Muscle layer of duodenum (tissue), 2 donors: ENCODE results near the gene DSCAML1.

Experiments used
- H3K27ac ChIP-seq: one replicate; pipeline ENCODE4 v1.7.0; 2013; ENCODE audit warnings: mild to moderate bottlenecking, low read length
- H3K27me3 ChIP-seq: one replicate; pipeline ENCODE4 v1.7.0; 2013; ENCODE audit warnings: low read depth, mild to moderate bottlenecking, control low read depth, low read length
- H3K36me3 ChIP-seq, 2 donors: one replicate each; pipeline ENCODE4 v1.7.0; 2013; ENCODE audit warnings: low read length in 2 of 2, control low read depth in 1 of 2, mild to moderate bottlenecking in 1 of 2; ENCODE audit not compliant: insufficient read depth in 2 of 2, control insufficient read depth in 1 of 2
- H3K4me1 ChIP-seq, 2 donors: one replicate each; pipeline ENCODE4 v1.7.0; 2013; ENCODE audit warnings: low read length in 2 of 2, mild to moderate bottlenecking in 2 of 2, control low read depth in 1 of 2, moderate library complexity in 1 of 2; ENCODE audit not compliant: insufficient read depth in 2 of 2, control insufficient read depth in 1 of 2
- H3K4me3 ChIP-seq, 2 donors: one replicate each; pipeline ENCODE4 v1.7.0; 2013; ENCODE audit warnings: low read length in 2 of 2, low read depth in 1 of 2, mild to moderate bottlenecking in 1 of 2
- H3K9me3 ChIP-seq, 2 donors: one replicate each; pipeline ENCODE4 v1.7.0; 2013; ENCODE audit warnings: low read length in 2 of 2, control low read depth in 1 of 2, mild to moderate bottlenecking in 1 of 2; ENCODE audit not compliant: control insufficient read depth in 1 of 2
- donor health status: healthy.

The DSCAML1 gene

DNA sequence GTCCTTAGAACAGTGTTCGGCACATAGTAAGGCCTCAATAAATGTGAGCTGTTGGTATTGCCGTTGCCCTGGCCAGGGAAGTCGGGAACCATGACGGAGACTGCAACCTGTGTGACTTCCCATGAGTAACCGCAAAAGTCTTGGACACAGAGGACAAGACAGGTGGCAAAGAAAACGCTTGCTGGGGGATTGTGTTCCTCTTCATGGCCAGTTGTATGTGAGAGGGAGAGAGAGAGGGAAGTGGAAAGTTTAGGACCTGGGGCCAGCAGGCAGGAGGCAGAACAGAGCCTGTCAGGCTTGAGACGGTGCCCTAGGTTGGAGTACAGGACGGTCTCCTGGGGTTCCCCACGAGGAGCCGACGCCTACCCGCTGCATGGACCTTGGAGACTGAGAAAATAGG is 379.2 kb downstream of the DSCAML1 start:
- Histone ChIP-seq H3K9me3 (no peaks in the 10 kb centered on the region), H3K36me3 (peaks cover 0 to 3% of the 10 kb centered on the region in 2 donors), H3K27ac (no peak overlapping the region), H3K4me3 (no peak overlapping the region), H3K4me1 (no peaks in the 10 kb centered on the region), H3K27me3 (no peaks in the 10 kb centered on the region)

- no peak overlapping the region for H3K27ac ChIP-seq
These were observed 379.7 kb downstream of the DSCAML1 start for GRCh38 chr11:117417342-117417741.

GRCh38 chr11:117415358-117415896 is 381.6 kb downstream of the DSCAML1 start:
- no peaks in the 10 kb centered on the region for H3K9me3 ChIP-seq
- H3K4me3 ChIP-seq, result no peak overlapping the region
- H3K27me3 ChIP-seq, result no peaks in the 10 kb centered on the region
- peaks cover 0 to 20% of the 10 kb centered on the region in 2 donors for H3K36me3 ChIP-seq
- H3K4me1 ChIP-seq, result no peaks in the 10 kb centered on the region
- H3K27ac ChIP-seq, result no peak overlapping the region

More at GRCh38 chr11:117417342-117417741, 379.7 kb downstream of the DSCAML1 start:
- no peaks in the 10 kb centered on the region for H3K27me3 ChIP-seq
- H3K4me3 ChIP-seq, result no peak overlapping the region
- H3K9me3 ChIP-seq, result no peaks in the 10 kb centered on the region
- no peaks in the 10 kb centered on the region for H3K4me1 ChIP-seq
- H3K36me3 ChIP-seq, result peaks cover 0 to 8% of the 10 kb centered on the region in 2 donors

DNA sequence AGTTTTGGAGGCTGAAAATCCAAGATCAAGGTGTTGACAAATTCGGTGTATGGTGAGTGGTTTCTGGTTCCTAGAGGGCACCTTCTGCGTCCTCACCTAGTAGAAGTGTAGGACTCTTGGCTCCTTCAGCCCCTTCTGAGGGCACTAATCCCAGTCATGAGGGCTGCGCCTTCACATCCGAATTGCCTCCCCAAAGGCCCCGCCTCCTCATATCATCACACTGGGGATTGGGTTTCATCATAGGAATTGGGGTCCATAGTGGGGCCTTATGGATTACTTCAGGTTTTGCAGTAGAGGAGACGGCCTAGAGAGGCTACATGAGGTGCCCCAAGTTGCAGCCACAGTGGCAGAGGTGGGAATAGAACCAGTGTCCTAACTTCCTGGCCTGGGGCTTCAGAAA is 382.3 kb downstream of the DSCAML1 start:
- Histone ChIP-seq H3K4me3 (no peak overlapping the region), H3K36me3 (peaks cover 5 to 24% of the 10 kb centered on the region in 2 donors), H3K27ac (no peak overlapping the region), H3K4me1 (no peaks in the 10 kb centered on the region), H3K27me3 (no peaks in the 10 kb centered on the region), H3K9me3 (no peaks in the 10 kb centered on the region)

GRCh38 chr11:117413616-117414015 is 383.4 kb downstream of the DSCAML1 start:
- Histone ChIP-seq H3K9me3 (no peaks in the 10 kb centered on the region), H3K27ac (no peak overlapping the region), H3K27me3 (no peaks in the 10 kb centered on the region), H3K4me1 (no peaks in the 10 kb centered on the region), H3K36me3 (peaks cover 9 to 35% of the 10 kb centered on the region in 2 donors), H3K4me3 (no peak overlapping the region)

GRCh38 chr11:117412653-117413275 is 384.3 kb downstream of the DSCAML1 start:
- H3K27me3 ChIP-seq, result no peaks in the 10 kb centered on the region
- H3K4me3 ChIP-seq, result no peak overlapping the region
- no peak overlapping the region for H3K27ac ChIP-seq
- H3K36me3 ChIP-seq, result peaks cover 16 to 44% of the 10 kb centered on the region in 2 donors
- H3K9me3 ChIP-seq, result no peaks in the 10 kb centered on the region
- no peaks in the 10 kb centered on the region for H3K4me1 ChIP-seq

GRCh38 chr11:117412176-117412575 is 384.8 kb downstream of the DSCAML1 start:
- Histone ChIP-seq H3K4me1 (no peaks in the 10 kb centered on the region), H3K9me3 (no peaks in the 10 kb centered on the region), H3K4me3 (no peak overlapping the region), H3K36me3 (peaks cover 16 to 47% of the 10 kb centered on the region in 2 donors), H3K27ac (no peak overlapping the region), H3K27me3 (no peaks in the 10 kb centered on the region)

GRCh38 chr11:117411736-117412135 is 385.3 kb downstream of the DSCAML1 start:
- peaks cover 16 to 47% of the 10 kb centered on the region in 2 donors for H3K36me3 ChIP-seq
- no peaks in the 10 kb centered on the region for H3K27me3 ChIP-seq
- no peak overlapping the region for H3K4me3 ChIP-seq
- H3K9me3 ChIP-seq, result no peaks in the 10 kb centered on the region
- no peak overlapping the region for H3K27ac ChIP-seq
- no peaks in the 10 kb centered on the region for H3K4me1 ChIP-seq

DNA sequence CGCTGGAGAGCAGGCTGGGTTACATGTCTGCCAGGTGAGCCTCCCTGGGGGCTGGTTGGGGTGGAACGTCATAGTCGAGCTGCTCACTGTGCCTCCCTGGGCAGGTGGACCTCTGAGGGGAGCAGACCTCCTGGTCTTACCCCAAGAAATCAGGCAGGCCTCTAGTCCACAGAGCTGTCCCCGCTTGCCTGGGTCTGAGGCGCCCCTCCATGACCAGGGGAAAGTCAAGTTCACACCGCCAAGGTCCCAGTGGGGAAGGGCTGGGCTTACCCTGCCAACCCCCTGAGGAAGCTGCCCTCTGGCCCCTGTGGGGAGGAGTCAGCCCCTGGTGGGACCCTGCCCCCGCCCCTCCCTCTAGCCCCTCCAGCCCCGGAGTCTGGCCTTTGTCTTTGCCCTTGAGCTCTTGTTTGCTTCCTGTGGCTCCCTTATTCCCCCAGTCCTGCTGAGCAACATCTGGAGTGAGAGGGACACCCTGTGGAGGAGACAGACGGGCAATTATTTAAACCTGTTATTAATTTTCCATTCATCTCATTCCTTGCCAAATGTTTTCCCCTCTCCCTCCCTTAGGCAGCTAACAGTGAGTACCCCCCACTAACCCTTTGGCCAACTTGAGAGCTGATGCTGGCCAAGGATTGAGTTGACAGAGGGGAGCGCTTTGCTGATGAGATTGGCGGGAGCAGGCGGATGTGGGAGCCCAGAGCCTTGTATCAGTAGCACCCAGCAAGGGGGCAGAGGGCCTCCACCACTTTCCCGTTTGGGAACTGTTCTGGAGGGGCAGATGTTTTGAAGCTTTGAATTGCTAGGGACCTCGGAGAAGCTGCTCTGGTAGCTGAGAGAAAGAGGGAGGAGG is 385.9 kb downstream of the DSCAML1 start:
- Histone ChIP-seq H3K36me3 (peaks cover 16 to 51% of the 10 kb centered on the region in 2 donors), H3K27me3 (no peaks in the 10 kb centered on the region), H3K4me1 (no peaks in the 10 kb centered on the region), H3K4me3 (no peak overlapping the region), H3K9me3 (peaks cover 0 to 3% of the 10 kb centered on the region in 2 donors), H3K27ac (no peak overlapping the region)

- Histone ChIP-seq H3K4me3 (no peak overlapping the region), H3K9me3 (peaks cover 0 to 5% of the 10 kb centered on the region in 2 donors), H3K4me1 (no peaks in the 10 kb centered on the region), H3K27me3 (no peaks in the 10 kb centered on the region), H3K27ac (no peak overlapping the region), H3K36me3 (peaks cover 16 to 58% of the 10 kb centered on the region in 2 donors)
These were observed 386.8 kb downstream of the DSCAML1 start for GRCh38 chr11:117410238-117410637.

- no peaks in the 10 kb centered on the region for H3K4me1 ChIP-seq
- H3K27ac ChIP-seq, result no peak overlapping the region
- no peak overlapping the region for H3K4me3 ChIP-seq
- H3K9me3 ChIP-seq, result peaks cover 0 to 5% of the 10 kb centered on the region in 2 donors
- peaks cover 16 to 65% of the 10 kb centered on the region in 2 donors for H3K36me3 ChIP-seq
- H3K27me3 ChIP-seq, result no peaks in the 10 kb centered on the region
These were observed 387.5 kb downstream of the DSCAML1 start for GRCh38 chr11:117409511-117409910.
